ENCODE results near the gene SPTBN2. TPM values are rescaled to one million over a fixed set of nuclear protein-coding genes. Genes with fewer than 3 reads are reported as not detected.

The SPTBN2 gene
- 1 to 10 TPM; 1.4 to 1.7 TPM for total RNA-seq

GRCh38 chr11:66728693-66729385 lies at the start of gene SPTBN2:
Gene SPTBN2 (minus strand): TSS chr11:66729216. CDS start chr11:66721240, 7,976 bp downstream.
- Mint-ChIP-seq H3K9me3 (no peaks in the 10 kb centered on the region), H3K27ac (peak within 1 kb of the TSS; percentile 2), H3K4me3 (peak within 1 kb of the TSS; percentile 80), H3K36me3 (peaks cover 3% of the 10 kb centered on the region), H3K27me3 (peaks cover 64% of the 10 kb centered on the region), H3K4me1 (peaks cover 13% of the 10 kb centered on the region)
- no peak for DNase-seq

GRCh38 chr11:66768818-66769217 lies 39.8 kb upstream of the SPTBN2 start:
- no peak for DNase-seq
- H3K9me3 Mint-ChIP-seq, result no peaks in the 10 kb centered on the region
- no peaks in the 10 kb centered on the region for H3K4me1 Mint-ChIP-seq
- H3K27ac Mint-ChIP-seq, result no peak overlapping the region
- H3K36me3 Mint-ChIP-seq, result no peaks in the 10 kb centered on the region
- no peaks in the 10 kb centered on the region for H3K27me3 Mint-ChIP-seq
- H3K4me3 Mint-ChIP-seq, result no peak overlapping the region

- Mint-ChIP-seq H3K4me3 (no peak overlapping the region), H3K27me3 (no peaks in the 10 kb centered on the region), H3K9me3 (no peaks in the 10 kb centered on the region), H3K4me1 (no peaks in the 10 kb centered on the region), H3K27ac (no peak overlapping the region), H3K36me3 (no peaks in the 10 kb centered on the region)
- no peak for DNase-seq
These were observed 39.1 kb upstream of the SPTBN2 start for GRCh38 chr11:66768088-66768521.

GRCh38 chr11:66767666-66768065 lies 38.6 kb upstream of the SPTBN2 start:
- no peak overlapping the region for H3K4me3 Mint-ChIP-seq
- H3K4me1 Mint-ChIP-seq, result no peaks in the 10 kb centered on the region
- no peak for DNase-seq
- no peaks in the 10 kb centered on the region for H3K36me3 Mint-ChIP-seq
- no peak overlapping the region for H3K27ac Mint-ChIP-seq
- H3K9me3 Mint-ChIP-seq, result no peaks in the 10 kb centered on the region
- H3K27me3 Mint-ChIP-seq, result no peaks in the 10 kb centered on the region

GRCh38 chr11:66766681-66767080 lies 37.7 kb upstream of the SPTBN2 start:
- Mint-ChIP-seq H3K27ac (no peak overlapping the region), H3K27me3 (no peaks in the 10 kb centered on the region), H3K4me1 (no peaks in the 10 kb centered on the region), H3K4me3 (no peak overlapping the region), H3K9me3 (no peaks in the 10 kb centered on the region), H3K36me3 (no peaks in the 10 kb centered on the region)
- no peak for DNase-seq

- DNase-seq, result no peak
- H3K4me3 Mint-ChIP-seq, result no peak overlapping the region
- no peaks in the 10 kb centered on the region for H3K9me3 Mint-ChIP-seq
- H3K27me3 Mint-ChIP-seq, result no peaks in the 10 kb centered on the region
- no peak overlapping the region for H3K27ac Mint-ChIP-seq
- no peaks in the 10 kb centered on the region for H3K36me3 Mint-ChIP-seq
- no peaks in the 10 kb centered on the region for H3K4me1 Mint-ChIP-seq
These were observed 33.1 kb upstream of the SPTBN2 start for GRCh38 chr11:66762088-66762487.

DNA sequence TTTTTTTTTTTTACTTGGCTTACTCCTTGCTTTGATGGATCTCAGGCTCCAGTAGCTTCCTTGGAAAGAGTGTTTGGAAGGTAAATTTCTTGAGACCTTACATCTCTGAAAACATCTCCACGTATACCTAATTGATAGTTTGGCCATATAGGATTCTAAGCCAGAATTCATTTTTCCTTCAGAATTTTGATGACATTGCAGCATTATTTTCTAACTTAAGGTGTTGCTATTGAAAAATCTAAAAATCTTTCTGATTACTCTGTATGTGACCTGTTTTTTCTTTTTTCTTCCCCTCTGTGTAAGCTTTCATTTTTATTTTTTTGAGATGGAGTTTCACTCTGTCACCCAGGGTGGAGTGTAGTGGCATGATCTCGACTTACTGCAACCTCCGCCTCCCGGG lies 23.1 kb upstream of the SPTBN2 start:
- DNase-seq, result no peak
- no peaks in the 10 kb centered on the region for H3K4me1 Mint-ChIP-seq
- no peaks in the 10 kb centered on the region for H3K27me3 Mint-ChIP-seq
- no peak overlapping the region for H3K4me3 Mint-ChIP-seq
- H3K9me3 Mint-ChIP-seq, result no peaks in the 10 kb centered on the region
- no peaks in the 10 kb centered on the region for H3K36me3 Mint-ChIP-seq
- H3K27ac Mint-ChIP-seq, result no peak overlapping the region

DNA sequence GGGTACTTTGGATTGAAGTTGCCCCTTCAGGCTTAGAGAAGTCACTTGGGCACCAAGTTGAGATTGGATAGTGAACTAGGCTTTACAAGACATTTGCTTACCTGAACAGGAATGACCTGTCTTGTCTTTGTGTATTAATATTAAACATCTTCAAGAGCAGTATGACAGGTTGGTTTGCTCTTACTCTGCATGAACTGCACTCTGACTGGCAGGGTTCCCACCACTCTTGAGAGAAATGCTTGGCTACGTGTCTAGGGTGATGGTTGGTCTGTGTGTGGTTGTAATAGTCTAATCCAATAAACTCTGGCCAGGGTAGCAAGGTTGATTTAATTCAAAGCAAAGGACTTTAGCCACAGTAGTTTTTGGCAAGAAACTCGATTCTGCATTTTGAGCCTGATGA lies 20.1 kb upstream of the SPTBN2 start:
- H3K9me3 Mint-ChIP-seq, result no peaks in the 10 kb centered on the region
- DNase-seq, result no peak
- no peaks in the 10 kb centered on the region for H3K36me3 Mint-ChIP-seq
- no peak overlapping the region for H3K4me3 Mint-ChIP-seq
- no peaks in the 10 kb centered on the region for H3K27me3 Mint-ChIP-seq
- peaks cover 5% of the 10 kb centered on the region for H3K4me1 Mint-ChIP-seq
- no peak overlapping the region for H3K27ac Mint-ChIP-seq

GRCh38 chr11:66747480-66747879 lies 18.5 kb upstream of the SPTBN2 start:
- Mint-ChIP-seq H3K4me1 (peaks cover 9% of the 10 kb centered on the region), H3K9me3 (no peaks in the 10 kb centered on the region), H3K4me3 (no peak overlapping the region), H3K36me3 (no peaks in the 10 kb centered on the region), H3K27me3 (no peaks in the 10 kb centered on the region), H3K27ac (no peak overlapping the region)
- DNase-seq, result no peak

DNA sequence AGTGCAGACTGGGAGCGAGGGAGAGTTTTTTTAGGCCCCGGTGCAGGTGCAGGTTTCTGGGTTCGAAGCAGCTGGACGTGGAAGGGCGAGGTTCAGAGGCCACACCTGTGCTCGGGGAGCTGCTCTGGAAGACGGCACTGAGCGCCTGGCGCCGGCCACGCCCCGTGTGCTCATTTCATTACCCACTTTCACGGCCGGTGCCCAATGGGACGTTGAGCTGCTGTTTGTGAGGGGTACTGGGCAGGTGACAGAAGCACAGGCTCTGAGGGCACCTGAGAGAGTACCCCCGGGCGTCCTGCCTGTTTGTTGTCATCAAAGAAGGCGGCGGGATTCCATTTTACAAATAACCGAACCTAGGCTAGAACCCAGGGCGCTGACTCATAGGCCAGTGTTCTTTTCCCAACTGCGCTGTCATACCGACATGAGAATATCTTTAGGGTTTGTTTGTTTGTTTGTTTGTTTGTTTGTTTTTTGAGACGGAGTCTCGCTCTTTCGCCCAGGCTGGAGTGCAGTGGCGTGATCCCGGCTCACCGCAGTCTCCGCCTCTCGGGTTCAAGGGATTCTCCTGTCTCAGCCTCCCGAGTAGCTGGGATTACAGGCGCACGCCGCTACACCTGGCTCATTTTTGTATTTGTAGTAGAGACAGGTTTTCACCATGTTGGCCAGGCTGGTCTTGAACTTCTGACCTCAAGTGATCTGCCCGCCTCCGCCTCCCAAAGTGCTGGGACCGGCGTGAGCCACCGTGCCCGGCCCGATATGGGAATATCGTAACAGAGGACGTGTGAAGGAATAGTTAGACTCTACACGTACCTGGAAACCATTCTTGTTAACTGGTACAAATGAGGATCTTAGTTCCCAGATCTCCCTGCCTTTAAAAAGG lies 16.6 kb upstream of the SPTBN2 start:
- peak; percentile 44 for DNase-seq
- H3K4me1 Mint-ChIP-seq, result peaks cover 9% of the 10 kb centered on the region
- no peak overlapping the region for H3K27ac Mint-ChIP-seq
- peak overlapping the region; percentile 94 for H3K4me3 Mint-ChIP-seq
- H3K27me3 Mint-ChIP-seq, result no peaks in the 10 kb centered on the region
- peaks cover 6% of the 10 kb centered on the region for H3K9me3 Mint-ChIP-seq
- peaks cover 2% of the 10 kb centered on the region for H3K36me3 Mint-ChIP-seq

DNA sequence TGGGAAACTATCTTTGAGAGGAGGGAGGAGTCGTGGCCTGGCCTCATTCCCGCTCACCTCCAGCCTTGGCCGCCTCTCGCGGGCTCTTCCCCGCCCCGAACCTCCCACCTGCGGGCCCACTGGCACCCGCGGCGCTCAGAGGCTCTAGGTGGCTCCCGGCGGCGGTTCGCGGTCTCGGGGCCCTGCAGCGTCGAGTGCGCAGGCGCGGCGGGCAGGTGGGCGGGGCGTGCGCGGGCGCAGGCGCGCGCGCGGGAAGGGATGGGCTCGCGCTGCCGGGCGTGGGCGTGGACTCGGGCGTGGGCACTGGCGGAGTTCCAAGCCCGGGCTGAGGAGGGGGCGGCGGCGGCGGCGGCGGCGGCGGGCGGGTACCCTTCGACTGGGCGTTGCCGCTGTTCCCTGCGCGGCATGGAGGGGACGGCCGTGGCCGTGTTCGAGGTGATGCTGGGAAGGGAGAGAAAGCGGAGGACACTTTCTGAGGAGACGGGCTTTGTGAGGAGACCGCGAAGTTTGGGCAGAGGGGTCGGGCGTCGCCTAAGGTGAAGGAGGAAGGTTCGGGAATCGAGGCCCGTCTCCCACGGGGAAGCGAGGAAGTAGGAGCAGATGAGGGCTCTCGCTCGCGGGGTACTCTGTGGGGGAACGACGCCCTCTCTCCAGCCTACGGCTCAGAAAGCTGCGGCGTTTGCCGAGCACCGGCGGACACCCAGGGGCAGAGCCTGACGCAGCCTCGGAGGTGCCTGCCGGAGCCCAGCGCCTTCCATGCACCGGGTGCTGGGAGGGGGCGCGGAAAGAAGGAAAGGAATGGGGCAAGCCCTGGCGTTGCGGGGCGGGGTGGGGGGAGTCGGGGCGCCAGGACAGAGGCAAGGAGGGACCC lies 15.7 kb upstream of the SPTBN2 start:
- H3K9me3 Mint-ChIP-seq, result peaks cover 6% of the 10 kb centered on the region
- peak overlapping the region; percentile 94 for H3K4me3 Mint-ChIP-seq
- peak overlapping the region; percentile 73 for H3K27ac Mint-ChIP-seq
- H3K36me3 Mint-ChIP-seq, result peaks cover 2% of the 10 kb centered on the region
- peak; percentile 90 for DNase-seq
- H3K27me3 Mint-ChIP-seq, result no peaks in the 10 kb centered on the region
- peaks cover 9% of the 10 kb centered on the region for H3K4me1 Mint-ChIP-seq

DNA sequence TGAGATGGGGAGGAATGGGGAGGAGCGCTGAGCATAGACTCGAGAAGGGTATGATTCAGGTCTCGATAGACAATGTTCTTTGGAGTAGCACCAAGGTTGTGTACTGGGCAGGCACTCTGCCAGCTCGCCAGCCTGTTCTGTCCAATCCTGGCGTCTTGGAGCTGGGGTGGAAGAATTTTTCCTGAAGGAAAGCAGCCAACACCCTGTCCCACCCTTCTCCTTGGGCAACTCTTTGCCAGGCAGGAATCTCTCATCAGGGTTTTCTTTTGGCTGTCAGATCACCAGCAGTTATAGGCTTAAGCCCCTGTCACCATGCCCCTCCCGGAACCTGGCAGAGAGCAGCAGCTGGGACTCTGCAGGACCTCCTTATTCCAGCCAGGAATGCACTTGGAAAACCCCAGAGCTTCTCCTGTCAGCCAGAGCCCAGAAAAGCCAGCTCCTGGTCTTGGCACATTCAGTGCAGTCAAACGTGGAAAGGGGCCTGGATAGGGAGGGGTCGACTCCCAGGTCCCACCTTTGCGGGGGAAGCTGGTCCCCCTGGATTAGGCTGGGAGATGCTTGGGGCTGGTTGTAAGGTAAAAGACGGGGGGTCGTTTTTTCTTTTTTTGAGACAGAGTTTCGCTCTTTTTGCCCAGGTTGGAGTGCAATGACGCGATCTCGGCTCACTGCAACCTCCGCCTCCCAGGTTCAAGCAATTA lies 14.4 kb upstream of the SPTBN2 start:
- Mint-ChIP-seq H3K36me3 (peaks cover 2% of the 10 kb centered on the region), H3K27me3 (no peaks in the 10 kb centered on the region), H3K4me3 (peak overlapping the region; percentile 94), H3K4me1 (peaks cover 9% of the 10 kb centered on the region), H3K27ac (no peak overlapping the region), H3K9me3 (peaks cover 6% of the 10 kb centered on the region)
- DNase-seq, result no peak

GRCh38 chr11:66741153-66741552 lies 12.1 kb upstream of the SPTBN2 start:
- no peak overlapping the region for H3K27ac Mint-ChIP-seq
- peaks cover 2% of the 10 kb centered on the region for H3K36me3 Mint-ChIP-seq
- peaks cover 6% of the 10 kb centered on the region for H3K9me3 Mint-ChIP-seq
- no peak for DNase-seq
- H3K4me1 Mint-ChIP-seq, result peaks cover 9% of the 10 kb centered on the region
- H3K4me3 Mint-ChIP-seq, result no peak overlapping the region
- no peaks in the 10 kb centered on the region for H3K27me3 Mint-ChIP-seq

DNA sequence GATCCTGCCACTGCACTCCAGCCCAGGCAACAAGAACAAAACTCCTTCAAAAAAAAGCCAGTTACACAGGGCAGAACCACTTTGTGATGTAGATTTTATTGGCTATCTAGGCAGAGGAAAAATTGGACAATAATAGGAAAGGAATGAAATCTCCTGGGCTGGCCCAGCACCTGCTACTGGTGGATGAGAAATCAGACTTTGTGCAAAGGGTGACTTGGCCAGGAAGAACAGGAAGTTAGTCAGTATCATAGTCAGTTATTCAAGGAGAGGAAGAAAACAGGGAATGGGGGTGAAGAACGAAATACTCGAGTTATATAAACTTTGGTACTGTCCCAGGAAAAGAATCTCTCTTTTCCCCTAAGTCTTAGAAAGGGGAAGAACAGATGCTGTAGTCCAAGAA lies 11.0 kb upstream of the SPTBN2 start:
- Mint-ChIP-seq H3K9me3 (peaks cover 6% of the 10 kb centered on the region), H3K36me3 (peaks cover 2% of the 10 kb centered on the region), H3K27ac (no peak overlapping the region), H3K4me1 (peaks cover 6% of the 10 kb centered on the region), H3K4me3 (no peak overlapping the region), H3K27me3 (peaks cover 3% of the 10 kb centered on the region)
- DNase-seq, result no peak
